ENCODE data around the gene SYNCRIP. TPM values are rescaled to one million over a fixed set of nuclear protein-coding genes. Genes with fewer than 3 reads are reported as not detected.

The SYNCRIP gene
- total RNA-seq, 1 experiment from 2014 or later: 164 TPM

- peaks cover 58% of the 10 kb centered on the region for H3K36me3 Mint-ChIP-seq (ENCODE audit: insufficient read depth, unreplicated experiment)
Observed at GRCh38 chr6:85678602-85679444, 36.1 kb upstream of the SYNCRIP start.

GRCh38 chr6:85678026-85678601 lies 35.4 kb upstream of the SYNCRIP start:
- CTCF ChIA-PET: interaction anchor here (0.8 to 1.6 kb wide), 3 partner anchors 35 to 188 kb away, joined by 3 to 9 read pairs (median 4); partner anchors contain the start of gene SYNCRIP
- BruUV-seq (replicated peaks): TSS peak; percentile 68
- TF ChIP-seq CTCF (IDR thresholded peaks at IDR 0.05; ENCODE audit: unreplicated experiment): no peak
- Mint-ChIP-seq H3K4me1 (ENCODE audit: low read depth, unreplicated experiment) (peaks cover 41% of the 10 kb centered on the region), H3K9me3 (ENCODE audit: low read depth, unreplicated experiment) (no peaks in the 10 kb centered on the region), H3K27me3 (ENCODE audit: unreplicated experiment) (peaks cover 12% of the 10 kb centered on the region), H3K4me3 (ENCODE audit: low read depth, unreplicated experiment) (peak overlapping the region; percentile 98), H3K36me3 (ENCODE audit: insufficient read depth, unreplicated experiment) (peaks cover 64% of the 10 kb centered on the region), H3K27ac (ENCODE audit: unreplicated experiment) (peak overlapping the region; percentile 100)
- intact Hi-C loops (cut with micrococcal nuclease; ENCODE audit: unreplicated experiment): loop anchor here (1.0 kb wide), 1 partner anchor 34 kb away; no protein-coding TSS in a partner anchor
- DNase-seq: no peak

More at GRCh38 chr6:85678602-85679444, 36.1 kb upstream of the SYNCRIP start:
- Mint-ChIP-seq H3K4me3 (ENCODE audit: low read depth, unreplicated experiment) (peak overlapping the region; percentile 98), H3K27ac (ENCODE audit: unreplicated experiment) (peak overlapping the region; percentile 100), H3K9me3 (ENCODE audit: low read depth, unreplicated experiment) (no peaks in the 10 kb centered on the region), H3K27me3 (ENCODE audit: unreplicated experiment) (peaks cover 12% of the 10 kb centered on the region), H3K4me1 (ENCODE audit: low read depth, unreplicated experiment) (peaks cover 35% of the 10 kb centered on the region)
- no peak for TF ChIP-seq CTCF (IDR thresholded peaks at IDR 0.05; ENCODE audit: unreplicated experiment)
- DNase-seq: peak; percentile 96
- CTCF ChIA-PET: interaction anchor here (0.8 to 1.6 kb wide), 3 partner anchors 36 to 187 kb away, joined by 3 to 9 read pairs (median 4); partner anchors contain the start of gene SYNCRIP
- intact Hi-C loops (cut with micrococcal nuclease; ENCODE audit: unreplicated experiment): loop anchor here (1.0 kb wide), 1 partner anchor 35 kb away; no protein-coding TSS in a partner anchor
- no TSS peak for BruUV-seq (replicated peaks)

GRCh38 chr6:85677234-85677956 lies 34.7 kb upstream of the SYNCRIP start:
- peaks cover 41% of the 10 kb centered on the region for H3K4me1 Mint-ChIP-seq (ENCODE audit: low read depth, unreplicated experiment)
- intact Hi-C loops (cut with micrococcal nuclease; ENCODE audit: unreplicated experiment): no loop called here
- H3K27ac Mint-ChIP-seq (ENCODE audit: unreplicated experiment): peak overlapping the region; percentile 100
- no peaks in the 10 kb centered on the region for H3K9me3 Mint-ChIP-seq (ENCODE audit: low read depth, unreplicated experiment)
- no peak for TF ChIP-seq CTCF (IDR thresholded peaks at IDR 0.05; ENCODE audit: unreplicated experiment)
- H3K27me3 Mint-ChIP-seq (ENCODE audit: unreplicated experiment): peaks cover 12% of the 10 kb centered on the region
- no peak for DNase-seq
- no TSS peak for BruUV-seq (replicated peaks)
- H3K36me3 Mint-ChIP-seq (ENCODE audit: insufficient read depth, unreplicated experiment): peaks cover 71% of the 10 kb centered on the region
- H3K4me3 Mint-ChIP-seq (ENCODE audit: low read depth, unreplicated experiment): peak overlapping the region; percentile 98
- CTCF ChIA-PET: interaction anchor here (1.6 kb wide), 1 partner anchor 34 kb away, joined by 9 read pairs; the partner anchor contains the start of gene SYNCRIP

GRCh38 chr6:85676086-85676729 lies 33.5 kb upstream of the SYNCRIP start:
- intact Hi-C loops (cut with micrococcal nuclease; ENCODE audit: unreplicated experiment): no loop called here
- no peak for TF ChIP-seq CTCF (IDR thresholded peaks at IDR 0.05; ENCODE audit: unreplicated experiment)
- H3K4me3 Mint-ChIP-seq (ENCODE audit: low read depth, unreplicated experiment): peak overlapping the region; percentile 98
- BruUV-seq (replicated peaks): no TSS peak
- H3K9me3 Mint-ChIP-seq (ENCODE audit: low read depth, unreplicated experiment): no peaks in the 10 kb centered on the region
- peaks cover 41% of the 10 kb centered on the region for H3K4me1 Mint-ChIP-seq (ENCODE audit: low read depth, unreplicated experiment)
- peaks cover 78% of the 10 kb centered on the region for H3K36me3 Mint-ChIP-seq (ENCODE audit: insufficient read depth, unreplicated experiment)
- CTCF ChIA-PET: interaction anchor here (1.1 to 1.7 kb wide), 3 partner anchors 32 to 80 kb away, joined by 3 to 7 read pairs (median 4); partner anchors contain the start of gene SYNCRIP
- no peak for DNase-seq
- peaks cover 12% of the 10 kb centered on the region for H3K27me3 Mint-ChIP-seq (ENCODE audit: unreplicated experiment)
- H3K27ac Mint-ChIP-seq (ENCODE audit: unreplicated experiment): peak overlapping the region; percentile 100

Data from Calu3 (cell line).